ENCODE results near the gene ZNF611.
A peak's percentile ranks its signal among the peaks of the same experiment; 100 is the strongest.
"Not testable (repeated sequence)": the region's sequence is repeated elsewhere in the genome, so short reads cannot be mapped to it uniquely, and the experiment has no call there.

Gene ZNF611

DNA sequence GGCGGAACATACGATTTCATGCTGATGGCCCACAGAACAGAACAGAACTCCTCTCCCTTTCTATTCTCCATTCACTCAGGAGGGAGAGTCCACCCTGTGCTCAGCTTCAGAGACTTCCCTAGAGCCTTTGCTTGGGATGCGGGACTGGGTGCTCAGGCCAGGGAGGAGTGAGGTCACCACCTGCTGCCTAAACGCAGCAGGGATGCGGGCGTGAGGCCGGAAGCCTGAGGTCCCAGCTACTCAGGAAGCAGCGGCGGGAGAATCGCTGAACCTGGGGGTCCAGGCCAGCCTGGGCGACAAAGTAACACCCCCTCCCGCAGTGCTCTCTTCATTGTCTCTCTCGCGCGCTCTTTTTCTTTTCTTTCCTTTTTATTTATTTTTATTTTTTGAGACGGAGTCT is 8.8 kb downstream of the ZNF611 start:
- ATAC-seq (ENCODE audit: low read depth); H3K4me1 Mint-ChIP-seq; H3K27ac Mint-ChIP-seq; H3K27me3 Mint-ChIP-seq; H3K4me3 Mint-ChIP-seq; H3K9me3 Mint-ChIP-seq; DNase-seq (ENCODE audit: low spot score in 2 of 2): not testable (repeated sequence)
- H3K36me3 Mint-ChIP-seq, result peaks cover 45% of the 10 kb centered on the region

DNA sequence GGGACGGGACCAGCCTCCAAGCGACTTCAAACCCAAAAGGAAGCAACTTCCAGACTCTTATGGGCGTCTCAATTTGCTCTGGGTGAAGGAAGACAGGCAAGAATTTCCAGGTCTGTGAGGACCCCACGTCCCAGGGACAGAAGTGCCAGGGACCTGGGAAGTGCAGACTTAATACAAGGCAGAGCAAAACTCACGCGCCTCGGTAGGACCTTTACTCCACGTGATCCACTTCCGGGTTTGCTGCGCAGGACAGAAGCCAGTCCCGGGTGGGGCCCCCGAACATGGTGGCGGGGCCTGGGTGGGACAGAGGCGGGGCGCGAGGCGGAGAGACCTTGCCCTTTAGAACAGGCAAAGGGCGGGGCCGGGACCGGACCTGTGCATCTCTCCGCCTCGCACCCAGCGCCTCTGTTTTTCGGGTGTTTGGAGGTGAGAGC is 9.3 kb downstream of the ZNF611 start:
- Mint-ChIP-seq H3K36me3 (peaks cover 50% of the 10 kb centered on the region), H3K4me3 (no peak overlapping the region), H3K27ac (no peak overlapping the region), H3K27me3 (no peaks in the 10 kb centered on the region), H3K9me3 (peaks cover 7% of the 10 kb centered on the region), H3K4me1 (peaks cover 3% of the 10 kb centered on the region)
- ATAC-seq (ENCODE audit: low read depth) (no peak), DNase-seq (ENCODE audit: low spot score in 2 of 2) (no peak)

DNA sequence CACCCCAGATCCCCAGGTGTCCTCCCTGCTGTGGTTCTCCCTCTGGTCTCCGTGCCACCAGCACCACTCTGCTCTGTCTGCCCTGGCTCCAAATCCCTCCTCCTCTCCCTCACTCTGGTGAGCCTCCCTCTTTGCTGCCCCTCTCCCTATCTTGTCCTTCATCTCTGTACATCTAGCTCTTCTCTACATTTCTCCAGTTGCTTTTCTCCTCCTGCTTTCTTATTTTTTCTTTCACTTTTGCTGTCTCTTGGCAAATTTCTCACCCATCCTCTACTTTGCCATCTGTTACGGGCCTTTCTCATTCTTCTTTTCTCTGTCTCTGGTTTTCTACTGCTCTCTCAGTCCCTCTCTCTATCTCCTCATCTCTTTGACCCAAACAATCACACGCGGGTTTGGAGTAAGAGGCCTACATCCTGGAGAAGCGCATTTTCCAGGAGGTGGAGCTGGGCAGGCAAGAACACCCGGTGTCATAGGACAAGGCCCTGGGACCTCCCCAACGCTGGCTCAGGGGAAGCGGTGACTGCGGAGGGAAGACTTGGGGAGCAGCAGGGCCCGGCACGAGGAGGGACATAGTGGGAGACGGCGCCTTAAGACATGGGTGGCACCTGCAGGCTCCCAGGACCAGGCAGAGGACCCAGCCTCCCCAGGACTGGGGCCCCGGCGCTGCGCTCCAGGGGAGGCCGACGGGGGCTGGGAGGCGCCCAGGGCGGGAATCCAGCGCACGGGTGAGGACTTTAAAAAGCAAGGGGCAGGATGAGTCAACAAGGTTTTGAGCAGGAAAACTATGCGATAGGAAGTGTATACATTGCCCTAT is 9.9 kb downstream of the ZNF611 start:
- ATAC-seq (ENCODE audit: low read depth) (no peak), DNase-seq (ENCODE audit: low spot score in 2 of 2) (no peak)
- Mint-ChIP-seq H3K36me3 (peaks cover 51% of the 10 kb centered on the region), H3K27me3 (no peaks in the 10 kb centered on the region), H3K27ac (peak overlapping the region; percentile 41), H3K4me1 (peaks cover 3% of the 10 kb centered on the region), H3K4me3 (no peak overlapping the region), H3K9me3 (peaks cover 7% of the 10 kb centered on the region)

DNA sequence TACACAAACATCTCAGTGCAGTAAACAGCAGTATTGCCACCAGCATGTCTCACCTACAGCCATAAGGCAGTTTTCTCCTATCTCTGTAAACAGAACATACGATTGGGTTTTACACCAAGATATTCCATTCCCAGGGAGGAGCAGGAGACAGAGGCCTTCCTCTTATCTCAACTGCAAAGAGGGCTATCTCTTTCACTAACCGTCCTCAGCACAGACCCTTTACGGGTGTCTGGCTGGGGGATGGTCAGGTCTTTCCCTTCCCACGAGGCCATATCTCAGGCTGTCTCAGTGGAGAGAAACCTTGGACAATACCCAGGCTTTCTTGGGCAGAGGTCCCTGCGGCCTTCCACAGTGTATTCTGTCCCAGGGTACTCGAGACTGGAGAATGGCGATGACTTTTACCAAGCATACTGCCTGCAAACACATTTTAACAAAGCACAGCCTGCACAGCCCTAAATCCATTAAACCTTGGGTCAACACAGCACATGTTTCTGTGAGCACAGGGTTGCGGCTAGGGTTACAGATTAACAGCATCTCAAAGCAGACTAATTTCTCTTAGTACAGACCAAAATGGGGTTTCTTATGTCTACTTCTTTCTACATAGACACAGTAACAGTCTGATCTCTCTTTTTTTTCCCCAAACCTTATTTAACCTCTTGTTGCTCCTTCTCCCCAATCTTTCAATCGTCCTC is 10.8 kb downstream of the ZNF611 start:
- Mint-ChIP-seq H3K27ac (peak overlapping the region; percentile 41), H3K9me3 (peaks cover 10% of the 10 kb centered on the region), H3K36me3 (peaks cover 55% of the 10 kb centered on the region)
- H3K4me1 Mint-ChIP-seq; H3K27me3 Mint-ChIP-seq; H3K4me3 Mint-ChIP-seq; DNase-seq (ENCODE audit: low spot score in 2 of 2); ATAC-seq (ENCODE audit: low read depth): not testable (repeated sequence)

DNA sequence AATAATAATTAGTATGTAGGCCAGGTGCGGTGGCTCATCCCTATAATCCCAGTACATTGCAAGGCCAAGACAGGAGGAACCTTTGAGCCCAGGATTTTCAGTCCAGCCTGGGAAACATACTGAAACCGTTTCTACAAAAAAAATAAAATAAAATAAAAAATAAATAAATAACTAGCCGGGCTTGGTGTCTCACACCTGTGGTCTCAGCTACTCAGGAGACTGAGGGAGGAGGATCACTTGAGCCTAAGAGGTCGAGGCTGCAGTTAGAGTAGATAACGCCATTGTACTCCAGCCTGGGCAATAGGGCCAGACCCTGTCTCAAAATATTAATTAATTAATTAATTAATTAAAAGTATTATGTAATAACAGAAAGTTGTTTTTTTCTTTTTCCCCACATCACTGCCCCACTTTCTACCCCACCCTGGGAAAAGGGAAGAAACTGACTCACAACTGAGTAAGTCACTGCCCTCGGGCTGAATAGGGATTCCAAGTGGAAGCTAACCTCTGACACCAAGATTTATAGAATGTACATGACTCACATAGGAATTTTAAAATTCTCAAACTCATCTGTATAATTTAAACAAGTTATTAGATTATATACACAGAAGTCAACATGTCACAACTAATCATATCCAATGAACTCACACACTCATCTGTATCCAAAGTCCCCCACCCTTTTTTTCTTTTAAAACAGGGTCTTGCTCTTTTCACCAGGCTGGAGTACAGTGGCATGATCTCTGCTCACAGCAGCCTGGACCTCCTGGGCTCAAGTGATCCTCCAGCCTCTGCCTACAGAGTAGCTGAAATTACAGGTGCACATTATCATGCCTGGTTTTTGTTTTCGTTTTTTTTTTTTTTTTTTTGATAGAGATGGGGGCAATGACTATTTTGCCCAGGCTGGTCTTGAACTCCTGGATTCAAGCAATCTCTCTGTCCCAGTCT is 12.5 kb downstream of the ZNF611 start:
- peaks cover 10% of the 10 kb centered on the region for H3K9me3 Mint-ChIP-seq
- H3K27ac Mint-ChIP-seq, result no peak overlapping the region
- no peaks in the 10 kb centered on the region for H3K27me3 Mint-ChIP-seq
- H3K4me1 Mint-ChIP-seq, result peaks cover 5% of the 10 kb centered on the region
- ATAC-seq (ENCODE audit: low read depth), result no peak
- DNase-seq (ENCODE audit: low spot score in 2 of 2), result no peak
- H3K4me3 Mint-ChIP-seq, result no peak overlapping the region
- H3K36me3 Mint-ChIP-seq, result peaks cover 52% of the 10 kb centered on the region

DNA sequence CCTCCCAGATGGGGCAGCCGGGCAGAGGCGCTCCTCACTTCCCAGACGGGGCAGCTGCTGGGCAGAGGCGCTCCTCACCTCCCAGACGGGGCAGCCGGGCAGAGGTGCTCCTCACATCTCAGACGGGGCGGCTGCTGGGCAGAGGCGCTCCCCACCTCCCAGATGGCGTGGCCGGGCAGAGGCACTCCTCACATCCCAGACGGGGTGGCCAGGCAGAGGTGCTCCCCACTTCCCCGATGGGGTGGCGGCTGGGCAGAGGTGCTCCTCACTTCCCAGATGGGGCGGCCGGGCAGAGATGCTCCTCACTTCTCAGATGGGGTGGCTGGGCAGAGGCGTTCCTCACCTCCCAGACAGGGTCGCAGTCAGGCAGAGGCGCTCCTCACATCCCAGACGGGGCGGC is 14.3 kb downstream of the ZNF611 start:
- H3K9me3 Mint-ChIP-seq, result peaks cover 10% of the 10 kb centered on the region
- not testable (repeated sequence) for ATAC-seq (ENCODE audit: low read depth); H3K4me3 Mint-ChIP-seq; H3K27ac Mint-ChIP-seq; H3K4me1 Mint-ChIP-seq; H3K27me3 Mint-ChIP-seq; DNase-seq (ENCODE audit: low spot score in 2 of 2)
- peaks cover 47% of the 10 kb centered on the region for H3K36me3 Mint-ChIP-seq

DNA sequence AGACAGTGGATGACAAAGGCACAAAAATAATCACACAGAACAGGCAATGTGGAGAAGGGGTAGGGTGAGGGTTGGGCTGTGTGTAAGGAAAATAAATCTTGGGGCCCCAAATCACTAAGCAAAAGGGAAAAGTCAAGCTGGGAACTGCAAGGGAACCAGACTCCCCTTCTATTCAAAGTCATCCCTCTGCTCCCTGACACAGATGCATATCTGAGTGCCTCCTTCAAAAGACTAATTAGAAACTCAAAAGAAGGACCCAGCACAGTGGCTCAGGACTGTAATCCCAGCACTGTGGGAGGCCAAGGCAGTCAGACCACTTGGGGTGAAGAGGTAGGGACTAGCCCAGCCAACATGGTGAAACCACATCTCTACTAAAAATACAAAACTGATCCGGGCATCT is 18.3 kb downstream of the ZNF611 start:
- peaks cover 5% of the 10 kb centered on the region for H3K4me1 Mint-ChIP-seq
- H3K9me3 Mint-ChIP-seq, result peaks cover 9% of the 10 kb centered on the region
- DNase-seq (ENCODE audit: low spot score in 2 of 2) (no peak), ATAC-seq (ENCODE audit: low read depth) (no peak)
- no peak overlapping the region for H3K4me3 Mint-ChIP-seq
- no peak overlapping the region for H3K27ac Mint-ChIP-seq
- peaks cover 51% of the 10 kb centered on the region for H3K36me3 Mint-ChIP-seq
- no peaks in the 10 kb centered on the region for H3K27me3 Mint-ChIP-seq

DNA sequence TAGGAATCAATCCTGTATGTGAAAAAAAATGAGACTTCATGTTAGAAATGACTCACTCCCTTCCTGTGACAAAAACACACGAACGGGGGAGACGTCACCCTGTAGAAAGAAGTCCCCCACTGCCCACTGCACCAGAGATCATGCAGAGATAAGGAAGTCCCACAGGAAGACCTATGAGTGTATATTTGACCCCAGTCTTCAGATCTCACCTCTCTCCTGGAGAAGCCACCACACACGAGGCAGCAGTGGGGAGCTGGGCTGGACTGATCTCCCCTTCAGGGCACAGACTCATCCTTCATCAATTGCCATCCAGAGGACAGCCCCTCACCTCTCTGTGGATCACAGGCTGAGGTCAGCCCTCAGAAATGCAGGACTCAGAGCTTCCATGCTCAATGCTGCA is 18.9 kb downstream of the ZNF611 start:
- not testable (repeated sequence) for H3K4me1 Mint-ChIP-seq, H3K27ac Mint-ChIP-seq

DNA sequence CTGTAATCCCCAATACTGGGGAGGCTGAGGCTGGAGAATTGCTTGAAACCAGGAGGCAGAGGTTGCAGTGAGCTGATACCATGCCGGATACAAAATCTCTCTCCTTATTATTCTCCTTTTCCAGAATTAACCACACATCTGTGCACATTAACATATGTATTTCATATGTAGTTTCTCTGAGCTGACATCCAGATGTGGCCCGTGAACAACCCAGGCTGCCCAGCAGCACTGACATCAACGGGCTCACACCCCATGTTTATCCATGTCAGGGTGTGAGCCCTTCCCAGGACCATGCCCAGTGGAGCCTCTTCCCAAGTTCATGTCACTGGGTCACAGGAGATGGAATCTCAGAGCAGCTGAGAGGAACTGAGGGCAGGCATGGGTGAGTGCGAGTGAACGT is 19.5 kb downstream of the ZNF611 start:
- not testable (repeated sequence) for H3K4me1 Mint-ChIP-seq; ATAC-seq (ENCODE audit: low read depth); H3K27ac Mint-ChIP-seq; H3K4me3 Mint-ChIP-seq; H3K27me3 Mint-ChIP-seq; DNase-seq (ENCODE audit: low spot score in 2 of 2)
- H3K36me3 Mint-ChIP-seq, result peaks cover 51% of the 10 kb centered on the region
- peaks cover 12% of the 10 kb centered on the region for H3K9me3 Mint-ChIP-seq

More for the DNA sequence above, 18.9 kb downstream of the ZNF611 start:
- Mint-ChIP-seq H3K36me3 (peaks cover 51% of the 10 kb centered on the region), H3K9me3 (peaks cover 12% of the 10 kb centered on the region)
- not testable (repeated sequence) for H3K27me3 Mint-ChIP-seq; ATAC-seq (ENCODE audit: low read depth); DNase-seq (ENCODE audit: low spot score in 2 of 2); H3K4me3 Mint-ChIP-seq

DNA sequence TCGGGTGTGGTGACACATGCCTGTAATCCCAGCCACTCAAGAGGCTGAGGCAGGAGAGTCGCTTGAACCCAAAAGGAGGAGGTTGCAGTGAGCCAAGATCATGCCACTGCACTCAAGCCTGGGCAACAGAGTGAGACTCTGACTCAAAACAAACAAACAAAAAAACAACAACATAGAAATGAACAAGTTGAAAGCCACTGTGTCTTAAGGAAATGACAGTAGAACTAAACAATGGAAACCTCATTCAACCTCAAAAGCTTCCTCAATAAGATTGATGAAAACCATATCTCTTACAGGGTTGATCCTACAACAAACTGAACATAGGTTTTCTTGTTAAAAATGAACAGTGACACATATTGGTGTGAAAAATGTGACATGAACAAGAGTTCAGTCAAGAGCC is 21.8 kb downstream of the ZNF611 start:
- H3K9me3 Mint-ChIP-seq, result peaks cover 10% of the 10 kb centered on the region
- not testable (repeated sequence) for H3K27ac Mint-ChIP-seq; DNase-seq (ENCODE audit: low spot score in 2 of 2); ATAC-seq (ENCODE audit: low read depth); H3K27me3 Mint-ChIP-seq; H3K4me3 Mint-ChIP-seq; H3K4me1 Mint-ChIP-seq
- peaks cover 52% of the 10 kb centered on the region for H3K36me3 Mint-ChIP-seq

DNA sequence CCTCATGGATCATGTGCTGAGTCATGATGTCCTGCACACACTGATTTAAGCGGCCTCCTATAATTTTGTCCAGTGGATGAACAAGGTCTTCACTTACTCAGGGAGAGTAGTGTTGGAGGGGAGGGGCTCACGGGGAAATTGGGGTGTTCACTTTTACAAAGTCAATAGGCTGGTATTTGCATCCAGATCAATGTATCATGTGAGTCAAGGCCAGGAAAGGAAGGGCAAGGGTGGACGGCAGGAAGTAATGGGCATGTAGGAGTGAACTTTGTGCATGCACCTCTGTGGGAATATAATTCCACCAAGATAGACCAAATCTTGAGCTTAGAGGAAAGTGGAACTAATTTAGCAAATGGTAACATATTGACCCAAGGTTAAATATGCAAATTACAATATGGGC is 23.2 kb downstream of the ZNF611 start:
- not testable (repeated sequence) for H3K27ac Mint-ChIP-seq; H3K4me1 Mint-ChIP-seq; DNase-seq (ENCODE audit: low spot score in 2 of 2); H3K27me3 Mint-ChIP-seq; ATAC-seq (ENCODE audit: low read depth); H3K4me3 Mint-ChIP-seq
- peaks cover 60% of the 10 kb centered on the region for H3K36me3 Mint-ChIP-seq
- H3K9me3 Mint-ChIP-seq, result peaks cover 14% of the 10 kb centered on the region

DNA sequence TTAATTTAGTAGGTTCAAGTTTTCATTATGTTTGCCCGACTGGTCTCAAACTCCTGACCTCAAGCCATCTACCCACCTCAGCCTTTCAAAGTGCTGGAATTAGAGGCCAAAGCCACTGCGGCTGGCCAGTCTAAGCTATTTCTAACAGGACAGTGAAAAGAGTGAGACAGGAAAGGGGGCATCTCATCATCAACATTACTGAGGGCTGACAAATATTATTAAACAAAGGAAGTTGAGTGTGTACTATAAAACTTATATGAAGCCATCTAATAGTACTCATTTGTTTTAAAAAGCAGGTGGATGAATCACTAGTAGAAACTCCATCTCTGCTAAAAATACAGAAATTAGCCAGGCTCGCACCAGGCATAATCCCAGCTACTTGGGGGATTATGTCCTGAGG is 24.3 kb downstream of the ZNF611 start:
- H3K27me3 Mint-ChIP-seq, result no peaks in the 10 kb centered on the region
- peaks cover 67% of the 10 kb centered on the region for H3K36me3 Mint-ChIP-seq
- DNase-seq (ENCODE audit: low spot score in 2 of 2) (no peak), ATAC-seq (ENCODE audit: low read depth) (no peak)
- H3K4me1 Mint-ChIP-seq, result no peaks in the 10 kb centered on the region
- peaks cover 21% of the 10 kb centered on the region for H3K9me3 Mint-ChIP-seq
- H3K4me3 Mint-ChIP-seq, result no peak overlapping the region
- H3K27ac Mint-ChIP-seq, result no peak overlapping the region

DNA sequence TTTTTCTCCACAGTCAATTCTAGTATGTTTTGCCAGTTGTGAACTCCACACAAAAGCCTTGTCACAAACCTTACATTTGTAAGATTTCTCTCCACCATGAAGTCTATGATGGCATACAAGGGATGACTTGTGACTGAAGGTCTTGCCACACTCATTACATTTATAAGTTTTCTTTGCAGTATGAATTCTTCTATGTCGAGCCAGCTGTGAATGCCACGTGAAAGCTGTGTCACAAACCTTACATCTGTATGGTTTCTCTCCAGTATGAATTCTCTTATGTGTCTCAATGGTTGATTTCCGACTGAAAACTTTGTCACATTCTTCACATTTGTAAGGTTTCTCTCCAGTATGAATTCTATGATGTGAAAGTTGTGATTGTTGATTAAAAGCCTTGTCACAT is 29.2 kb downstream of the ZNF611 start:
- peaks cover 21% of the 10 kb centered on the region for H3K9me3 Mint-ChIP-seq
- H3K27me3 Mint-ChIP-seq; H3K27ac Mint-ChIP-seq; DNase-seq (ENCODE audit: low spot score in 2 of 2); ATAC-seq (ENCODE audit: low read depth); H3K4me1 Mint-ChIP-seq; H3K4me3 Mint-ChIP-seq: not testable (repeated sequence)
- H3K36me3 Mint-ChIP-seq, result peaks cover 45% of the 10 kb centered on the region

DNA sequence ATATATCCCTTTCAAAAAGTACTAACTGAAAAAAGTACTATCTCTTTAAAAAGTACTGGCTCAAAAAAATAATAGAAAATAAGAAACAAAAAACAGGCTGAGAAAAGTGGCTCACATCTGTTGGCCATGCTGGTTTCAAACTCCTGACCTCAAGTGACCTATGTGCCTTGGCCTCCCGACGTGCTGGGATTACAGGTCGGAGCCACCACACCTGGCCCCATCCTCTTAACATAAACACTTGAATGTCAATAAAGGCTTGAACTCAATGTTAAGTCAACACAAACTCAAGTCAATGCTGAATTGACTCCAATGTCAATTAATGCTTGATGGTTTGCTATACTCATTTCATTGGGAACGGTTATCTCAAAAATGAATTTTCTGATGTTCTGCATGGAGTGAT is 30.9 kb downstream of the ZNF611 start:
- peaks cover 39% of the 10 kb centered on the region for H3K36me3 Mint-ChIP-seq
- H3K4me3 Mint-ChIP-seq, result no peak overlapping the region
- DNase-seq (ENCODE audit: low spot score in 2 of 2) (no peak), ATAC-seq (ENCODE audit: low read depth) (no peak)
- no peak overlapping the region for H3K27ac Mint-ChIP-seq
- H3K27me3 Mint-ChIP-seq, result no peaks in the 10 kb centered on the region
- peaks cover 21% of the 10 kb centered on the region for H3K9me3 Mint-ChIP-seq
- H3K4me1 Mint-ChIP-seq, result no peaks in the 10 kb centered on the region

Measured in memory B cell (primary cell).